Muscle of back (tissue), 11 donors: ENCODE data around the gene STT3B. TPM values are rescaled to one million over a fixed set of nuclear protein-coding genes. Genes with fewer than 3 reads are reported as not detected.

ENCODE experiments used
- DNase-seq, 3 donors: peaks; one replicate each; pipeline versions ENCODE4 v3.0.0 to v3.0.0-alpha.2; 2013
- polyA plus RNA-seq, 10 donors: library from polyadenylated mRNA; unstranded; fragments of 120-200 nt; gene quantifications; one replicate each; pipeline ENCODE4 v1.2.1, GENCODE V29; 2013; ENCODE audit not compliant: insufficient read length in 10 of 10

Gene STT3B
- polyA plus RNA-seq, 10 donors = 83.4 to 124 (median 104) TPM

GRCh38 chr3:31550452-31551251, 17.9 kb downstream of the STT3B start:
- peak in 2 of 3 donors; percentile 10 to 28 for DNase-seq

DNA sequence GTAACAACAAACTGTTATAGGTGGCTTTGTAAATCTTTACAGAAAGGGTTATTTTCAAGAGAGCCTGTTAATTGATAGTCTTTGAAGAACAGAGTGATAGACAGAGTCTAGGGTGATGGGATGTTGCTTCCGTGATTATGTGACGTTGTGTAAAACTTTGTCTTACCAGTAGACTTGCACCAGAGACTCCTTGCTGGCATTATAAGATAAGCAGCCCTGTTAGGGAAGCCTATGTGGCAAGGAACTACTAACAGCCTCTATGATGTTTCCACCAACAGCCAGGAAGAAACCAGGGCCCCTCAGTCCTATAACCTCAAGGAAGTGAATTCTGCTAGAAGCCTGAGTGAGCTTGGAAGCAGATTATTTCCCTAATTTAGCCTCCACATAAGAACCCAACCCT, 18.9 kb downstream of the STT3B start:
- no peak for DNase-seq

DNA sequence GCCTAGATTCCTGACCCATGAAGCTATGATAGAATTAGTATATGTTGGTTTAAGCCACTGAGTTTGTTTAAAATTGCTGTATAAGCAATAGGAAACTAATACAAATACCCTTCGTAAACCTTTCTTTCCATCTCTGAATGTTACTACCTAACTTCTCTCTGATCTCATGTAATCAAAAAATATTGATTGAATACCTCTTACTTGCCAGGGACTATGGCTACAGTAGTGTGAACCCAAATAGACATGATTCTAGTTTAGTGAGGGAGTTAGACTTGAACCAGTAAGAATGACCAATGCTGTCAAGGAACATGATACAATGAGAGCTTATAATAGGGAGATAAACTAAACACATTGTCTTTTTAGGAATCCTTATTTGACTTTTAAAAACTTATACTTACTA, 19.4 kb downstream of the STT3B start:
- no peak for DNase-seq

- no peak for DNase-seq
These were observed 20.5 kb downstream of the STT3B start for GRCh38 chr3:31553258-31553657.

- no peak for DNase-seq
These were observed 22.5 kb downstream of the STT3B start for GRCh38 chr3:31555204-31555603.

DNA sequence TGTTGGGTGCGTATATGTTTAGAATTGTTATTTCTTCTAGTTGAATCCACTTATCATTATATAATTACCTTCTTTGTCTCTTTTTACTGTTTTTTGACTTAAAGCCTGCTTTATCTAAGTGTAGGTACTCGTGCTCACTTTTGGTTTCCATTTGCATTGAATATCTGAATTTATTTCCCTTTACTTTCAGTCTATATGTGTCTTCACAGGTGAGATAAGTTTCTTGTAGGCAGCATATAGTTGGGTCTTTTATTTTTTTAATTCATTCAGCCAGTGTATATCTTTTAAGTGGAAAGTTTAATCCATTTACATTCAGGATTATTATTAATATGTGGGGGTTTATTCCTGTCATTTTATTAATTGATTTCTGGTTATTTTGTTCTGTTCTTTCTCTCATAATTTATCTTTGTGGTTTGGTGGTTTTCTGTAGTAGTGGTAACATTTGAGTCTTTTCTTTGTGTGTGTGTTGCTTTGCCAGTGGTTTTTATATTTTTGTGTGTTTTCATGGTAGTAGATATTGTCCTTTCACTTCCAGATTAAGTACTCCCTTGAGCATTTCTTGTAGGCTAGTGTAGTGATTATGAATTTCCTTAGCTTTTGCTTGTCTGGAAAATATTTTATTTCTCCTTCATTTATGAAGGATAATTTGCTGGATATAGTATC, 27.3 kb downstream of the STT3B start:
- no peak for DNase-seq

DNA sequence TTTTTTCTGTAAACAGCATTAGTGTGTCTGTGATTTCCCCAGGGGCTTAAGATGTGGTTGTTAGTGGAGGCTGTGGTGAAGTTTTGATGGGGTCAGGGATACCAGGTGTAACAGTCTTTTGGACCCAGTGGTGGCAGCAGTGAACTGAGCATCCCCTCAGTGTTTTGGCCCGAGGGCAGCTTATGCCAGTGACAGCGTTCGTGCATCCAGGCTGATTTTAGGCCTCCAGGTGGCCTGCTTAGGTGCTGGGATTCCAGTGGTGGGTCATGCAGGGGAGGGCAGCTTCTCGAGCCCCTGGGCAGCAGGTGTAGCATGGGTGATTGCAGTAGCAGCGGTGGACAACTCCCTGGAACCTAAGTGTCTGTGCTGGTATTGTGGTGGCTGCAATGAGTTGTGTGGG, 29.2 kb downstream of the STT3B start:
- no peak for DNase-seq

GRCh38 chr3:31562525-31562924, 29.8 kb downstream of the STT3B start:
- DNase-seq = no peak

DNA sequence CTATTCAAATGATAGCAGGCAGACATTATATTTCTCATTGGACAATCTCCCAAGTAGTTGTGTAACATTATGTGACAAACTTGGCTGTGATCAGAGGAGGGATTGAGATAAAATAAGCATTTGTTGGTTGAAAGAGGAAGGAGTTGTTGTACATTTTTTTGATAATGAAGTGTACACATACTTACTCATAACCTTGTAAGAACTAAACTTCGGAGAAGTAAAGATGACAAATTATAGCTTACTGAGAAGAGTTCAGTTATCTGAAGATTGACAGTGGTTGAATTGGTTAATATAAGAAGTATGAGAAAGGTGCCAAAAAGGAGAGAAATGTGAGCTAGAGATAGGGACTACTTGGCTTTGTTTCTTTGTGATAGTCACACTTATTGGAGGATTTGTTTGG, 32.6 kb downstream of the STT3B start:
- no peak for DNase-seq

- DNase-seq = no peak
These were observed 34.3 kb downstream of the STT3B start for GRCh38 chr3:31567036-31567435.

- DNase-seq = no peak
These were observed 35.9 kb downstream of the STT3B start for GRCh38 chr3:31568649-31569048.

- no peak for DNase-seq
These were observed 38.6 kb downstream of the STT3B start for GRCh38 chr3:31571325-31571724.

DNA sequence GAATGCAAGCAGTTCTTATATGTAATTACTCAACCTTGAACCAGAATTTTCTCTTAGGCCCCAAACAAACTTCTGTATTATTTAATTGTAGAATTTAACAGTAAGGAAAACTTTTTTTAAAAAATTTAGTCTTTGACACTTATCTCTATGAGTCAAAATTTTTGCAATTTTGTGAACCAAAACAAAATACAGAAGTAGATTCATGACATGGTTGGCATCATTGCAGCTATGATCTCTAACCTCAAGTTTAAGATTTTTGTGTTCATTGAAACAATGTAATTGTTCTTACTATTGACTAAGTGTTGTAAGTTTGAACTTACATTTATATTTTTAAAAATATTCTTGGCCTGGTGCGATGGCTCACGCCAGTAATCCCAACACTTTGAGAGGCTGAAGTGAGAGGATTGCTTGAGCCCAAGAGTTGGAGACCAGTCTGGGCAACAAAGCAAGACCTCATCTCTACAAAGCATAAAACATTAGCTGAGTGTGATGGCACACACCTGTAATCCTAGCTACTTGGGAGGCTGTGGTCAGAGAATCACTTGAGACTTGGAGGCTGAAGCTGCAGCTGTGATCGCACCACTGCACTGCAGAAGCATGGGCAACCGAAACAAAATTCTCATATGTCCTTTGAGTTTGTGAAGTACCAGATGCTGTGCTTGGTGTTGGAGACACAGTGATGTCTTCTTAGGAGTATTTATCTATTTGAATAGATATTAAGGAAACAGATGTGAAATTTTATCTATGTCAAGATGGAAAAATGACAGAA, 39.7 kb downstream of the STT3B start:
- DNase-seq = no peak

GRCh38 chr3:31573036-31573779, 40.5 kb downstream of the STT3B start:
- no peak for DNase-seq

- no peak for DNase-seq
These were observed 42.7 kb downstream of the STT3B start for GRCh38 chr3:31575448-31575847.

- DNase-seq = no peak
These were observed 43.8 kb downstream of the STT3B start for GRCh38 chr3:31576521-31576920.

DNA sequence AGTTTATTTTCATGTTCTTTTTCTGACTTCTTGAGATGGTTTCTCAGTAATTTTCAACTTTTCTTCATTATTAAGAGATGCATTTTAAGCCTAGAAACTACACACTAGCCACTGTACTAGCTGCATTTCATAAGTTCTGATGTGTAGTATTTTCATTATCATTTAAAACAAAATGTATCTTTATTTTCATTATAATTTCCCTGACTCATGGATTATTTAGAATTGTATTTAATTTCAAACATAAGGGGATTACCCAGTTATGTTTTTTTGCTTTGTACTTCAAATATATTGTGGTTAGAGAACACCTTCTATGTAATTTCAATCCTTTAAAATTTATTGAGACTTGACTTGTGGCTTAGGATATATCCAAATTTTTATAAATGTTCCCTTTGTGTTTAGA, 44.5 kb downstream of the STT3B start:
- DNase-seq = no peak

DNA sequence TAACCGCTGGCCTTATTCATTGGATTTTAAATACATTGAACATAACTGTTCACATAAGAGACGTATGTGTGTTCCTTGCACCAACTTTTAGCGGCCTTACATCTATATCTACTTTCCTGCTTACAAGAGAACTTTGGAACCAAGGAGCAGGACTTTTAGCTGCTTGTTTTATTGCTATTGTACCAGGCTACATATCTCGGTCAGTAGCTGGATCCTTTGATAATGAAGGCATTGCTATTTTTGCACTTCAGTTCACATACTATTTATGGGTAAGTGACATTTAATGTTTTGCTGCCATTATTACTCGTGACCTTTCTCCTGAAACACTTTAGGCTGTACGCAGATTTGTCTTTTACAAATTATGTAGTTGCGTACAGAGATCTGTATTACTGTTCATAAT, 47.1 kb downstream of the STT3B start:
- DNase-seq = peak; percentile 9 to 28 (median 10)

- no peak for DNase-seq
These were observed 47.9 kb downstream of the STT3B start for GRCh38 chr3:31580645-31581044.

- DNase-seq = no peak
These were observed 48.9 kb downstream of the STT3B start for GRCh38 chr3:31581660-31582059.

DNA sequence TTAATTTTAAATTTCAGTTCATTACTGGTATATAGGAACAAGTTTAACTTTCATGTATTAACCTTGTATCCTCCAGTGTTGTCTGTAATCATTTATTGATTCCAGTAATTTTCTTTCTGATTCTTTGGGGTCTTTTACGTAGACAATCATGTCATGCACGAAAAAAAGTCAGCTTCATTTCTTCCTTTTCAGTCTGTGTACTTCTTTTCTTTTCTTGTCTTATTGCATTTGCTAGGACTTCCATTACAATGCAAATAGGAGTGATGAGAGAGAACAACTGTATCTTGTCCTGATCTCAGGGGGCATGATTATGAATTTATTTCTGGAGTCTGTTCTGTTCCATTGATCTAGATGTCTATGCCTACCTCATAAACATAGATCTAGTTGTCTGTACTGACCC, 56.5 kb downstream of the STT3B start:
- no peak for DNase-seq

DNA sequence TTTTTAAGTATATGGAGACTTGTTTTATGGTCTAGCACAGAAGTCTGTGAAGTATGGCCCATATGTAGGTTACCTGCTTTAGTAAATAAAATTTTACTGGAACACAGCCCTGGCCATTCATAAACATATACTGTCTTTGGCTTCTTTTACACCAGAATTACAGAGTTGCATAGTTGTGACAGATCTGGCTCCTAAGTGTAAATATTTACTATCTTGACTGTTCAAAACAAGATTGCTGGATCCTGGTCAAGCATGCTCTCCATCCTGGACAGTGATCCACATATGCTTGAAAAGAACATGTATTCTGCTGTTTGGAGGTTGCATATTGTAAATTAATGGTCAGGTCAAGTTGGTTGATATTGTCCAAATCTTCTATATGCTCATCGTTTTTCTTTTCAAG, 57.9 kb downstream of the STT3B start:
- DNase-seq = no peak
